Mucosa of rectum (tissue), 2 donors: ENCODE results near the gene OR56A5.

Experiments used
- H3K27ac ChIP-seq, 2 donors: one replicate each; pipeline ENCODE4 v1.7.0; 2013; ENCODE audit warnings: inconsistent platforms in 2 of 2, low read depth in 2 of 2, low read length in 2 of 2
- H3K27me3 ChIP-seq, 2 donors: one replicate each; pipeline ENCODE4 v1.7.0; 2013; ENCODE audit warnings: low read length in 2 of 2; ENCODE audit not compliant: control insufficient read depth in 2 of 2, insufficient read depth in 2 of 2
- H3K36me3 ChIP-seq, 2 donors: one replicate each; pipeline ENCODE4 v1.7.0; 2013; ENCODE audit warnings: low read length in 2 of 2; ENCODE audit not compliant: control insufficient read depth in 2 of 2, insufficient read depth in 2 of 2
- H3K4me1 ChIP-seq, 2 donors: one replicate each; pipeline ENCODE4 v1.7.0; 2013; ENCODE audit warnings: low read length in 2 of 2, mild to moderate bottlenecking in 1 of 2; ENCODE audit not compliant: control insufficient read depth in 2 of 2, insufficient read depth in 2 of 2
- H3K4me3 ChIP-seq, 2 donors: one replicate each; pipeline ENCODE4 v1.7.0; 2013; ENCODE audit warnings: low read length in 2 of 2
- H3K9ac ChIP-seq, 2 donors: one replicate each; pipeline ENCODE4 v1.7.0; 2013; ENCODE audit warnings: low read length in 2 of 2, low read depth in 1 of 2, mild to moderate bottlenecking in 1 of 2
- H3K9me3 ChIP-seq, 2 donors: one replicate each; pipeline ENCODE4 v1.7.0; 2013; ENCODE audit warnings: low read length in 2 of 2; ENCODE audit not compliant: control insufficient read depth in 2 of 2
- donor health status: healthy.
- donor health status: Normal muscosa, but diverticular disease.

The OR56A5 gene

DNA sequence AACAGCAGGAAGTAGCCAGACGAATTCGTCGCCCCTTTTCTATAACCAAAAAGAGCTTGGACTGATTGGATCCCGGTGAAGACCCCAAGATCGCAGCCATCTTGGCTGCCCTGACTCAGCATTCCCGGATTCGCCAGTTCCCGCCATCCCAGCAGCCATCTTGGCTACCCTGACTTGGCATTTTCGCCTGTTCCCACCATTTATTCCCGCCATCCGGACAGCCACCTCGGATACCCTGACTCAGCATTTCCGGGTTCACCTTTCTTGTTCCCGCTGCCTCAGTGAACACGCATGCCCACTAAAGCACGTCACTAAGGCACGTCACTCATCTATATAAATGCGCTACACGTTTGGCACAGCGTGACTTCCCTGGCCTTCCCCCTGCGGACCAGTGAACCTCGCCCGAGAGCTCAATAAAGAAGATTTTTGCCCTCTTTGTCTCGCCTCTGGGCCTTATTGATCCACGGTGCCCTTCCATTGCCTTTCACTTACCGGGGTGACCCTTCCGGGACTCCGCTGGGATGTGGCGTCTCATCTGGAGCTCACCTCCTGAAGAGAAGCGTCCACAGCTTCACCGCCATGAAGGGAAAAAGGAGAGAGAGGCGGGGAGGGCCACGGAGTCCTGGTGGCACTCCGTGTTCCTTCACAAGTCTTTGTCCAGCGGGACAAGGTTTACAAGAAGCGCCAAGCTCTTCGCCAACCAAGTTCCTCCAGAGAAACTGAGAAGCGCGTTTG lies 30.3 kb downstream of the OR56A5 start:
- Histone ChIP-seq H3K4me1 (no peaks in the 10 kb centered on the region), H3K4me3 (no peak overlapping the region), H3K27me3 (no peaks in the 10 kb centered on the region), H3K36me3 (no peaks in the 10 kb centered on the region), H3K9ac (no peak overlapping the region), H3K27ac (no peak overlapping the region), H3K9me3 (no peaks in the 10 kb centered on the region)

DNA sequence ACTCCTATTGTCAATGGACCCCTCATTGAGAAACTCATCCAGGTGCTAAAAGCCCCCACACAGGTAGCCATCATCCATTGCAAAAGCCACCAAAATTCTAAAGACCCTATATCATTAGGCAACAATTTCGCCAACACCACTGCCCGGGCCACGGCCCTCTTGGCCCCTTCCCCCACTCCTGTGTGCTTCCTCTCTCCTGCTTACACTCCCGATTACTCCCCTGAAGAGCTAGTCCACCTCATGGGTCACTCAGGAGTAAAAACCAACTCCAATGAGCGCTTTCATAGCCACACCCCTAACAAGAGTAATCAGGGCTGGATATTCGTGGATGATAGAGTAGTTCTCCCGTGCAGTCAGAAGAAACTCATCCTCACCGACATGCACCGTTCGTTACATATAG lies 35.2 kb downstream of the OR56A5 start:
- Histone ChIP-seq H3K9ac (no peak overlapping the region), H3K27me3 (no peaks in the 10 kb centered on the region), H3K27ac (no peak overlapping the region), H3K9me3 (no peaks in the 10 kb centered on the region), H3K36me3 (no peaks in the 10 kb centered on the region), H3K4me3 (no peak overlapping the region), H3K4me1 (no peaks in the 10 kb centered on the region)

DNA sequence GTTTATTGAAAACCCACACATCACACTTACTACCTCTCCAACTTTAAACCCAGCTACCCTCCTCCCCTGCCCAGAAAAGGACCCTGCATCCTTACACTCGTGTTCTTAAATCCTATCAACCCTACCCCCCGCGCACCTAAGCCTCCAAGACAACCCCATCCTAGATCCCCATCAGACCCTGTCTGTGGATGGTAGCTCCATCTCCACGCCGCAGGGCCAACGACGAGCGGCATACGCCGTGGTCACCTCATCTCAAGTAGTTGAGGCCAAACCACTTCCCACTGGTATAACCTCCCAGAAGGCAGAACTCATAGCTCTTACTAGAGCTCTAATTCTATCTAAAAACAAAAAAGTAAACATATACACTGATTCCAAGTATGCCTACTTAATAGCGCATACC lies 35.6 kb downstream of the OR56A5 start:
- Histone ChIP-seq H3K27me3 (no peaks in the 10 kb centered on the region), H3K4me1 (no peaks in the 10 kb centered on the region), H3K27ac (no peak overlapping the region), H3K9ac (no peak overlapping the region), H3K36me3 (no peaks in the 10 kb centered on the region), H3K4me3 (no peak overlapping the region), H3K9me3 (no peaks in the 10 kb centered on the region)

DNA sequence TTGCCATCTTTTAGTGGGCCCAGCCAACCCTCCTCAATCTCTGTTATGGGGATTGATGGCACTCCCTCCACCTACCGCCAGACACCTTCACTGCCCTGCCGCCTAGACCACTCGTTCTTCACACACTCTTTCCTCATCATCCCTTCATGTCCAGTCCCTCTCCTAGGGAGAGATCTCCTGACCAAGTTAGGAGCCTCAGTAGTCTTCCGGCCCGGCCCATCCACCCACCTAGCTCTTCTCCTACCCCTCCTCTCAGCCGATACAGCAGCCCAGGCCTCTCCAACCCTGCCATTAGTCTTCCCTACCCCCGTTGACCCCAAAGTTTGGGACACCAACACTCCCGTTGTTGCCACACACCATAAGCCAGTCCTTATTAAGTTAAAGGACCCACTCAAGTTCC lies 37.2 kb downstream of the OR56A5 start:
- Histone ChIP-seq H3K4me1 (no peaks in the 10 kb centered on the region), H3K9me3 (peaks cover 0 to 1% of the 10 kb centered on the region in 2 donors), H3K27ac (no peak overlapping the region), H3K9ac (no peak overlapping the region), H3K27me3 (no peaks in the 10 kb centered on the region), H3K36me3 (no peaks in the 10 kb centered on the region), H3K4me3 (no peak overlapping the region)

DNA sequence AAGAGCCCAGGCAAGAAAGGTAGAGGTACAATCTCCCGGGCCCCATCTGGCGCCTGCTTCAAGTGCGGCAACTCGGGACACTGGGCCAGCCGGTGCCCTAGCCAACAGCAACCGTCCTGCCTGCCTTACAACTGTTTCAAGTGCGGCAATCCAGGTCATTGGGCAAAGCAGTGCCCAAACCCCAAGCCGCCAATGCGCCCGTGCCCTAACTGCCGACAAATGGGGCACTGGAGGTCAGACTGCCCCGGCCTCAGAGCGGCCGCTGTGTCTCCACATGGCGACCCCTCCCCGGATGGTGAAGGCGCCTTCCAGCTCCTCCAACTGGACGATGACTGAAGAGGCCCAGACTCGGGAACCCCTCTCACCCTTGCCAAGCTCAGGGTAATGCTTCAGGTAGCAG lies 37.7 kb downstream of the OR56A5 start:
- peaks cover 0 to 1% of the 10 kb centered on the region in 2 donors for H3K9me3 ChIP-seq
- H3K4me1 ChIP-seq, result no peaks in the 10 kb centered on the region
- no peaks in the 10 kb centered on the region for H3K36me3 ChIP-seq
- H3K9ac ChIP-seq, result no peak overlapping the region
- H3K27me3 ChIP-seq, result no peaks in the 10 kb centered on the region
- no peak overlapping the region for H3K4me3 ChIP-seq
- no peak overlapping the region for H3K27ac ChIP-seq

DNA sequence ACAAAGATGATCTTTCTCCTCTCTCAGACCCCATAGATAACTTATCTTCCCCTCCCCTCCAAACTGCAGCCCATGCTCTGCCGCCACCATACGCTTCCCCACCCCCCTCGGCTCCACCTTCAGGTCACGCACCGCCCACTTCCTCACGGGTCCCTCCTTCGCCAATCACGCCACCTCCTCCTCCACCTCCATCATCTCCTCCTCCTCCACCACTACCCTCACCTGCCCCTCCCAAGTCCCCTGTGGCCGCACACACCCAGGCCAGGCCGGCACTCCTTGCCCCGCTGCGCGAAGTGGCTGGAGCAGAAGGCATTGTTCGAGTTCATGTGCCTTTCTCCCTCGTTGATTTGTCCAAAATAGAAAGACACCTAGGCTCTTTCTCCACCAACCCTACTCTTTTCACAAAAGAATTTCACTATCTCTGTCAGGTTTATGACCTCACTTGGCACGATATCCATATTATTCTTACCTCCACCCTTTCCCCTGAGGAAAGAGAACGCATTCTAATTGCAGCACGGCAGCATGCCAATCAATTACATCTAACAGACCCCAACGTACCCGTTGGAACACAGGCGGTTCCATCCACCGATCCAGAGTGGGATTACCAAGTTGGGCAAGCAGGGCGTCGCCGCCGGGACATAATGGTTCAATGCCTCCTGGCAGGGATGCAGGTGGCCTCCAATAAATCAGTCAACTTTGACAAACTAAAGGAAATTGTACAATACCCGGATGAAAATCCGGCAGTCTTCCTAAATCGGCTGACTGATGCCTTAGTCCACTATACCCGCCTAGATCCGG lies 38.5 kb downstream of the OR56A5 start:
- Histone ChIP-seq H3K27ac (no peak overlapping the region), H3K4me1 (no peaks in the 10 kb centered on the region), H3K9me3 (peaks cover 0 to 1% of the 10 kb centered on the region in 2 donors), H3K36me3 (no peaks in the 10 kb centered on the region), H3K27me3 (no peaks in the 10 kb centered on the region), H3K9ac (no peak overlapping the region), H3K4me3 (no peak overlapping the region)

DNA sequence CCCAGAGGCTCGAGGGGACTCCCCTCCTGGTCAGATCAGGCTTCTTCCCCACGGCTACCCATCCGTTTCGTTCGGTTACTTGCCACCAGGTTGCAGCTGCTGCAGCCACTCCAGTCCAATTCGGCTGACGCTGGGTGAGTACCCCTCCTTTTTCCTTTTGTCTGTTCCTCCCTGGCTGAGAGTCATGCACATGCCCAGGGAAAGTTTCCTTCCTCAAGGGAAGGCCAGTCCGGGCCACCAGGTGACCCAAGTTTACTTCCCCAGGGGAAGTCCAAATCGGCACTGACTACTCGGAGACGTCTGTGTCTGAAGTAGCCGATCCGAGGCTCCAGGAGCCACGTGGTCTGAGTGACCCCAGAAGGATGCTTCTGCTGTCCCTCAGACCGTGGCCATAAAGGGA lies 39.5 kb downstream of the OR56A5 start:
- Histone ChIP-seq H3K9ac (no peak overlapping the region), H3K27me3 (no peaks in the 10 kb centered on the region), H3K9me3 (peaks cover 0 to 1% of the 10 kb centered on the region in 2 donors), H3K36me3 (no peaks in the 10 kb centered on the region), H3K4me1 (no peaks in the 10 kb centered on the region), H3K4me3 (no peak overlapping the region), H3K27ac (no peak overlapping the region)

DNA sequence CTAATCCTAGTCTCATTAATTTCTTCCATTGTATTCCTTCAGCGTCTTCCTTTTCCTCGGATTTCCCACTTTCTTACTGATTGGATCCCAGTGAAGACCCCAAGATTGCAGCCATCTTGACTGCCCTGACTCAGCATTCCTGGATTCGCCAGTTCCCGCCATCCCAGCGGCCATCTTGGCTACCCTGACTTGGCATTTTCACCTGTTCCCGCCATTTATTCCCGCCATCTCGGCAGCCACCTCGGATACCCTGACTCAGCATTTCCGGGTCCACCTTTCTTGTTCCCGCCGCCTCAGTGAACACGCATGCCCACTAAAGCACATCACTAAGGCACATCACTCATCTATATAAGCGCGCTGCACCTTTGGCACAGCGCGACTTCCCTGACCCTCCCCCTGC lies 40.0 kb downstream of the OR56A5 start:
- peaks cover 0 to 1% of the 10 kb centered on the region in 2 donors for H3K9me3 ChIP-seq
- no peak overlapping the region for H3K9ac ChIP-seq
- no peak overlapping the region for H3K4me3 ChIP-seq
- no peaks in the 10 kb centered on the region for H3K36me3 ChIP-seq
- no peaks in the 10 kb centered on the region for H3K4me1 ChIP-seq
- no peaks in the 10 kb centered on the region for H3K27me3 ChIP-seq
- H3K27ac ChIP-seq, result no peak overlapping the region

DNA sequence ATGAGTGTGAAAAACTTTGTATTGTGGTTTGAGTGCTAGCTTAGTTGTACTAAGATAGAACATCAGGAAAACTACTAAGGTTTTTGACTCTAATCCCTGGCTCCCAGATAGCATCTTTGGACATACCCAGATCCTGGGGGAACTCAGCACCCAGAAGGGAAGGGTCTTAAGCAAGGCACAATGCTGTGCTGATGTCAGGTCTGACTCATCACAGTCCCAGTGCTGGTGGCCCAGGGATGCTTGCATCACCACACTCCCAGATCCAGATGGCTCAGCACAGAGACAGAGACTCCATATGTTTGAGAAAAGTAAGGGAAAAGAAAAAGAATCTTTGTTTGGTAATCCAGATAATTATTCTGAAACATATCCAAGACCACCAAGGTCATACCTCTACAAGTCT lies 44.5 kb downstream of the OR56A5 start:
- Histone ChIP-seq H3K36me3 (no peaks in the 10 kb centered on the region), H3K9ac (no peak overlapping the region), H3K9me3 (peaks cover 0 to 1% of the 10 kb centered on the region in 2 donors), H3K27me3 (no peaks in the 10 kb centered on the region), H3K4me3 (no peak overlapping the region), H3K27ac (no peak overlapping the region), H3K4me1 (no peaks in the 10 kb centered on the region)

DNA sequence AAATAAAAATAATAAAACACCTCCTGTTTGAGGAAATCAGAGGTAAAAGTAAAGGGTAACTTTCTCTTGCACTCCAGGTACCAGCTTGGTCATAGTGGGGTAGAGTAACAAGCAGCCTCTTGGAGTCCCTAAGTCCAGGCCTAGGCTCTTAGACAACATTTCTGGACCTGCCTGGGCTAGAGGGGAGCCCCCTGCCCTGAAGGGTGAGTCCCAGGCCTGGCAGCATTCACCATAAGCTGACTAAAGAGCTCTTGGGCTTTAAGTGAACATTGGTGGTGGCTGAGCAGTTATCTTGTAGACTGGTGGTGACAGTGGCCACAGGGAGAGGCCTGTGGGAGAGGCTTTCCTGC lies 44.9 kb downstream of the OR56A5 start:
- no peaks in the 10 kb centered on the region for H3K36me3 ChIP-seq
- H3K27ac ChIP-seq, result no peak overlapping the region
- H3K27me3 ChIP-seq, result no peaks in the 10 kb centered on the region
- no peak overlapping the region for H3K4me3 ChIP-seq
- H3K9ac ChIP-seq, result no peak overlapping the region
- H3K9me3 ChIP-seq, result peaks cover 0 to 1% of the 10 kb centered on the region in 2 donors
- no peaks in the 10 kb centered on the region for H3K4me1 ChIP-seq
